Right atrium auricular region (tissue), 2 donors: ENCODE data around the gene UBA52. TPM values are rescaled to one million over a fixed set of nuclear protein-coding genes. Genes with fewer than 3 reads are reported as not detected.
"Not testable (repeated sequence)": the region's sequence is repeated elsewhere in the genome, so short reads cannot be mapped to it uniquely, and the experiment has no call there.

ENCODE experiments used
- DNase-seq: peaks from one replicate; pipeline ENCODE4 v3.0.0-alpha.2; 2019; ENCODE audit warnings: low spot score
- H3K27ac ChIP-seq, 2 donors: fragments of 200-600 bp; sonication (generic); 1 replicate in 1 of 2; 2 replicates in 1 of 2; pipeline ENCODE4 v1.5.1; 2016 to 2019
- H3K27me3 ChIP-seq, 2 donors: fragments of 200-600 bp; sonication (generic); one replicate each; pipeline versions ENCODE4 v1.5.1 to v1.6.0; 2017 to 2019
- H3K36me3 ChIP-seq: fragments of 200-600 bp; sonication (generic); one replicate; pipeline ENCODE4 v1.5.1; 2016
- H3K4me1 ChIP-seq, 2 donors: fragments of 200-600 bp; sonication (generic); one replicate each; pipeline versions ENCODE4 v1.5.1 to v1.6.0; 2017 to 2019
- H3K4me3 ChIP-seq, 2 donors: fragments of 200-600 bp; sonication (generic); 1 replicate in 1 of 2; 2 replicates in 1 of 2; pipeline ENCODE4 v1.5.1; 2017 to 2019; ENCODE audit warnings: mild to moderate bottlenecking in 1 of 2, moderate library complexity in 1 of 2
- H3K9me3 ChIP-seq, 2 donors: fragments of 200-600 bp; sonication (generic); one replicate each; pipeline ENCODE4 v1.5.1; 2019
- CTCF ChIP-seq, 2 donors: fragments of 200-600 bp; sonication (generic); IDR thresholded peaks; one replicate each; pipeline ENCODE4 v1.5.1; 2019; ENCODE audit warnings: antibody characterized with exemption in 2 of 2
- total RNA-seq, 2 donors: library from RNA; depleted of rRNA; stranded (reverse); fragments of >200 nt; gene quantifications; one replicate each; pipeline ENCODE4 v1.1.0, GENCODE V29; 2016

UBA52 gene
- total RNA-seq, 2 donors from 2014 or later: 272 to 543 TPM

DNA sequence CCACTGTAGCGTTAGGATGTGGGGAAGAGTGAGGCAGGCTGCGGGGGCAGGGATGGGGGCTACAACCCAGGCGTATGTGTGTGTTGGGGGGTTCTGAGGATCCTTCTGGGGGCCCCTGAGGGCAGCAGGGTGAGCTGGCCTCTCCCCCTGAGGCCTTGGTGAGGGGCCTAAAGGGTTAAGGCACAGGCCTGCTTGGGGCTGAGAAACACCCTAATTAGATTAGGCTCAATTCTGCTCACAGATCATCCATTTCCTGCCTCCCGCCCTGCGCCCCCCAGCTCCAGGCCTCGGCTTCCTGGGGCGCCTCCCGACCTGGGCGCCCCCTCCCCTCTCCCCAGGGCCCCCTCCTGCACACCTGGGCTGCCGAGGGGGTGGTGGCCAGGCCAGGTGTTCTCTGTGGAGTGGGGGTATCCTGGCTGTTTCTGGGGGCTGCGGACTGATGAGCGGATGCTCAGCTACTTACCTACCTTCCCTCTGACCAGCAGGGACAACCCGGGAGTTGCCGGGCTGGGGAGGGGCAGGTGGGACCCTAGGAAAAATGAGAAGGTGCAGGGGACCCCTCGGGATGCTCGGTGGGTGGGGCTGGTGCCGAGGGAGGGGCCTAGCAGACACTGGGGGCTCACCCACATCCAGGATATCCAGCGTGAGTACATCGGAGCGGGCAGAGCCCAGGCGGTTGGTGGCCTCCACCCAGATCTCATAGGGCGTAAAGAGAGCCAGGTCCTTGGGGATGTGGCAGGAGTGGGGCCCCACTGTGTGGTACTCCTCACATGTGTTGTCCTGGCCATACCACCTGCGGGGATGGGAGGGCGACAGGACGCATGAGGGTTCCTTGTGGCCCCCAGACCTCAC lies 26.4 kb downstream of the UBA52 start:
- TF ChIP-seq CTCF (IDR thresholded peaks at IDR 0.05): no peak
- Histone ChIP-seq H3K4me1 (peaks cover 0 to 28% of the 10 kb centered on the region in 2 donors), H3K27ac (no peak overlapping the region), H3K9me3 (no peaks in the 10 kb centered on the region), H3K27me3 (no peaks in the 10 kb centered on the region), H3K4me3 (no peak overlapping the region), H3K36me3 (no peaks in the 10 kb centered on the region)
- DNase-seq: no peak

GRCh38 chr19:18599485-18599884 lies 27.8 kb downstream of the UBA52 start:
- TF ChIP-seq CTCF (IDR thresholded peaks at IDR 0.05): no peak
- Histone ChIP-seq H3K4me1 (peaks cover 0 to 30% of the 10 kb centered on the region in 2 donors), H3K27me3 (peaks cover 7% of the 10 kb centered on the region in 2 donors), H3K4me3 (no peak overlapping the region), H3K27ac (no peak overlapping the region), H3K9me3 (no peaks in the 10 kb centered on the region), H3K36me3 (no peaks in the 10 kb centered on the region)
- no peak for DNase-seq

DNA sequence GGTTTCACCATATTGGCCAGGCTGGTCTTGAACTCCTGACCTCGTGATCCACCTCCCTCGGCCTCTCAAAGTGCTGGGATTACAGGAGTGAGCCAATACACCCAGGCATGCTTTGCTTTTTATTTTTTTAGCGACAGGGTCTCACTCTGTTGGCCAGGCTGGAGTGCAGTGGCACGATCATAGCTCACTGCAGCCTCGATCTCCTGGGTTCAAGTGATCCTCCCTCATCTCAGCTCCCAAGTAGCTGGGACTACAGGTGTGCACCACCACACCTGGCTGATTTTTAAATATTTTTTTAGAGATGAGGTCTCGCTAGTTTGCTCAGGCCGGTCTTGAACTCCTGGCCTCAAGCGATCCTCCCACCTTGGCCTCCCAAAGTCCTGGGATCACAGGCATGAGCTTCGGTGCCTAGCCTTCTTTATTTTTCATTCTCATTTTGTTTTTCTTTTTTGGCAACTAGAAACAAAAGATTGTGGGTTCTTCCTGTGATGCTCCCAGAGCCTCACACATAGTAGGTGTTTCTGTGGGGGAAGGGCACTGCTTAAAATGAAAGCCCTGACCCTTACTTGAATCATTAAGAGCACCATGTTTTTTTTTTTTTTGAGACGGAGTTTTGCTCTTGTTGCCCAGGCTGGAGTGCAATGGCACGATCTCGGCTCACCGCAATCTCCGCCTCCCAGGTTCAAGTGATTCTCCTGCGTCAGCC lies 29.2 kb downstream of the UBA52 start:
- not testable (repeated sequence) for DNase-seq, H3K9me3 ChIP-seq, H3K36me3 ChIP-seq, H3K27ac ChIP-seq, H3K4me3 ChIP-seq
- Histone ChIP-seq H3K4me1 (peaks cover 0 to 24% of the 10 kb centered on the region in 2 donors), H3K27me3 (peaks cover 17 to 18% of the 10 kb centered on the region in 2 donors)

DNA sequence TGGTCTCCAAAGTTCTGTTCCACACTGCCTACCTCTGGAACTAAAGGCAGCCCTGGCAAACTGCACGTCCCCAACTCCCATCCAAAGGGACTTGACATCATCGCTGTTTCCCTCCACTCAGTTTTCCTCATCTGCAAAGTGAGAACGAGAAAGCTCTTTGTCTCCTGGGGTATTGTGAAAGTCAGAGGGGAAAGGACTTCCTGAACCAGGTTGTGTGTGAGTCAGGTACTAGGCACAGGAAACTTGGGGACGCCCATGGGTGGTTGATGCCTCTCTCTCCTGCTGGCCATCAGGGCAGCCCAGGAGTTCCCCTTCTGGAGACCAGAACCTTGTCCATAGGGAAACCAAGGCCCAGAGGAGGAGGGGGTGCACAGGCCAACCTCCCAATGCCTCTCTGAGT lies 30.2 kb downstream of the UBA52 start:
- no peak for TF ChIP-seq CTCF (IDR thresholded peaks at IDR 0.05)
- H3K4me3 ChIP-seq: no peak overlapping the region
- H3K4me1 ChIP-seq: peaks cover 0 to 24% of the 10 kb centered on the region in 2 donors
- H3K9me3 ChIP-seq: no peaks in the 10 kb centered on the region
- H3K27me3 ChIP-seq: peaks cover 17 to 22% of the 10 kb centered on the region in 2 donors
- no peak for DNase-seq
- H3K27ac ChIP-seq: no peak overlapping the region
- H3K36me3 ChIP-seq: no peaks in the 10 kb centered on the region

DNA sequence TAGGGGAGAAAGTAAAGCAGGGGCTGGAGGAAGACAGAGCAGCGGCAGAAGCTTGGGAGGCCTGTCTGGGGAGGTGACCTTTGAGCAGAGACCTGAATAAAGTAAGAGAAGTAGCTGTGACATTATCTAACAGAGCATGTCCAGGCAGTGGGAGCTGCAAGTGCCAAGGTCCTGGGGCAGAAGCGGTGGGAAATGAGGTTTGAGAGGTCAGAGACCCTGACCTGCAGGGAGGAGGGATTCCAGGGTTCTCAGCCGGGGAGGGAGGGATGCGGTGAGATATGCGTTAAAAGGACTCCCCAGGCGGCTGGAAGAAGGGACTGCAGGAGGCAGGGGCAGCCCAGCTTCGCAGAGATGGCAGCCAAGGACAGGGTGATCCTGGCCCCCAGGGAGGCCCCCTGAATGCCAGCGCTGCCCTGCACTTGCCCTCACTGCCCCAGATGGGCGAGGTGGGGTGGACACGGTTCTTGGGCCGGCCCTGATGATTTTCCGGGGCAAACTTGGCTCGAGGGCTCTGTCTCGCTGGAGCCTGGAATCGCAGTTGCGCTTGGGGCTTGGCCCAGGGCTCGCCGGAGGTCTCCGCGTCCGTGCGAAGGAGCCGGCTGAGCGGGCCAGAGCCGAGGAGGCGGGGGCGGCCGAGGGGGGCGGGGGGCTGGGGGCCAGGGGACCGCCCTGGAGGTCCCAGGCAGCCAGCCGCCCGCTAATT lies 31.7 kb downstream of the UBA52 start:
- Histone ChIP-seq H3K9me3 (no peaks in the 10 kb centered on the region), H3K4me1 (peaks cover 0 to 35% of the 10 kb centered on the region in 2 donors), H3K27me3 (peaks cover 27 to 34% of the 10 kb centered on the region in 2 donors), H3K27ac (peak overlapping the region in 1 of 2 donors; percentile 1), H3K4me3 (peak overlapping the region in 1 of 2 donors; percentile 53), H3K36me3 (no peaks in the 10 kb centered on the region)
- DNase-seq: no peak
- TF ChIP-seq CTCF (IDR thresholded peaks at IDR 0.05): peak in 1 of 2 donors; percentile 14
